ENCODE measurements around the gene HYAL3.

HYAL3 gene

GRCh38 chr3:50336452-50337174, 37.4 kb upstream of the HYAL3 start:
- Histone ChIP-seq H3K4me3 (ENCODE audit: low read depth, low read length) (peak overlapping the region; percentile 92), H3K23ac (ENCODE audit: low read length) (no peak overlapping the region), H3K27ac (ENCODE audit: low read depth, low read length) (peak overlapping the region; percentile 92), H3K14ac (ENCODE audit: low read length) (peak overlapping the region; percentile 94), H3K9ac (ENCODE audit: low read length) (peak overlapping the region; percentile 89), H2BK12ac (ENCODE audit: low read length) (no peak overlapping the region), H3K4me2 (ENCODE audit: low read length) (peak overlapping the region; percentile 92), H3K18ac (ENCODE audit: low read length) (peak overlapping the region; percentile 96), H2BK5ac (ENCODE audit: low read depth, low read length, poor library complexity) (peak overlapping the region; percentile 86), H3K36me3 (ENCODE audit: control insufficient read depth in 1 of 2, insufficient read depth in 2 of 2, low read length in 2 of 2) (peaks cover 15 to 22% of the 10 kb centered on the region in 2 experiments), H3K4me1 (ENCODE audit: control insufficient read depth in 1 of 2, insufficient read depth in 2 of 2, low read length in 2 of 2) (peaks cover 21 to 23% of the 10 kb centered on the region in 2 experiments), H3K9me3 (ENCODE audit: insufficient read depth, low read depth, low read length) (peaks cover 6% of the 10 kb centered on the region), H2AK5ac (ENCODE audit: low read length) (peak overlapping the region; percentile 85), H3K79me1 (ENCODE audit: low read length) (peaks cover 12% of the 10 kb centered on the region), H3K79me2 (ENCODE audit: control insufficient read depth, insufficient read depth, low read length, poor library complexity) (peaks cover 20% of the 10 kb centered on the region), H4K12ac (ENCODE audit: low read depth, low read length) (peak overlapping the region; percentile 83), H4K8ac (ENCODE audit: low read depth, low read length) (peak overlapping the region; percentile 91), H3K27me3 (ENCODE audit: insufficient read depth, low read length) (peaks cover 25% of the 10 kb centered on the region), H3K4ac (ENCODE audit: low read depth, low read length) (peak overlapping the region; percentile 90), H4K91ac (ENCODE audit: low read depth, low read length) (peak overlapping the region; percentile 92), H2AFZ (ENCODE audit: insufficient read depth, low read length, poor library complexity) (peak overlapping the region; percentile 74), H2BK120ac (ENCODE audit: insufficient read depth, low read length, poor library complexity) (peak overlapping the region; percentile 87)
- peak in 1 of 2 donors; percentile 58 for DNase-seq
- WGBS (ENCODE audit: extremely low coverage, insufficient coverage, insufficient read length), result no CpG with 5 or more reads among the region's 31 CpGs

- Histone ChIP-seq H3K9ac (ENCODE audit: low read length) (no peak overlapping the region), H2AK5ac (ENCODE audit: low read length) (no peak overlapping the region), H3K79me1 (ENCODE audit: low read length) (peaks cover 12% of the 10 kb centered on the region), H2BK120ac (ENCODE audit: insufficient read depth, low read length, poor library complexity) (no peak overlapping the region), H3K4ac (ENCODE audit: low read depth, low read length) (peak overlapping the region; percentile 22), H3K4me1 (ENCODE audit: control insufficient read depth in 1 of 2, insufficient read depth in 2 of 2, low read length in 2 of 2) (peaks cover 14% of the 10 kb centered on the region in 2 experiments), H4K91ac (ENCODE audit: low read depth, low read length) (no peak overlapping the region), H4K8ac (ENCODE audit: low read depth, low read length) (no peak overlapping the region), H3K18ac (ENCODE audit: low read length) (no peak overlapping the region), H3K4me3 (ENCODE audit: low read depth, low read length) (no peak overlapping the region), H3K4me2 (ENCODE audit: low read length) (no peak overlapping the region), H3K9me3 (ENCODE audit: insufficient read depth, low read depth, low read length) (no peaks in the 10 kb centered on the region), H3K36me3 (ENCODE audit: control insufficient read depth in 1 of 2, insufficient read depth in 2 of 2, low read length in 2 of 2) (peaks cover 35 to 42% of the 10 kb centered on the region in 2 experiments), H2AFZ (ENCODE audit: insufficient read depth, low read length, poor library complexity) (no peak overlapping the region), H3K14ac (ENCODE audit: low read length) (no peak overlapping the region), H4K12ac (ENCODE audit: low read depth, low read length) (no peak overlapping the region), H3K27me3 (ENCODE audit: insufficient read depth, low read length) (peaks cover 5% of the 10 kb centered on the region), H3K23ac (ENCODE audit: low read length) (no peak overlapping the region), H2BK12ac (ENCODE audit: low read length) (no peak overlapping the region), H3K27ac (ENCODE audit: low read depth, low read length) (no peak overlapping the region), H2BK5ac (ENCODE audit: low read depth, low read length, poor library complexity) (no peak overlapping the region), H3K79me2 (ENCODE audit: control insufficient read depth, insufficient read depth, low read length, poor library complexity) (peaks cover 20% of the 10 kb centered on the region)
- no CpG with 5 or more reads among the region's 5 CpGs for WGBS (ENCODE audit: extremely low coverage, insufficient coverage, insufficient read length)
- DNase-seq, result no peak
These were observed 35.3 kb upstream of the HYAL3 start for GRCh38 chr3:50334339-50335075.

GRCh38 chr3:50333744-50334328, 34.6 kb upstream of the HYAL3 start:
- H3K4me1 ChIP-seq (ENCODE audit: control insufficient read depth in 1 of 2, insufficient read depth in 2 of 2, low read length in 2 of 2), result peaks cover 14% of the 10 kb centered on the region in 2 experiments
- no peak overlapping the region for H2AFZ ChIP-seq (ENCODE audit: insufficient read depth, low read length, poor library complexity)
- H3K79me1 ChIP-seq (ENCODE audit: low read length), result peaks cover 12% of the 10 kb centered on the region
- peaks cover 39 to 47% of the 10 kb centered on the region in 2 experiments for H3K36me3 ChIP-seq (ENCODE audit: control insufficient read depth in 1 of 2, insufficient read depth in 2 of 2, low read length in 2 of 2)
- H3K27ac ChIP-seq (ENCODE audit: low read depth, low read length), result no peak overlapping the region
- H4K8ac ChIP-seq (ENCODE audit: low read depth, low read length), result no peak overlapping the region
- no CpG with 5 or more reads among the region's 12 CpGs for WGBS (ENCODE audit: extremely low coverage, insufficient coverage, insufficient read length)
- H3K4me2 ChIP-seq (ENCODE audit: low read length), result no peak overlapping the region
- no peak overlapping the region for H3K23ac ChIP-seq (ENCODE audit: low read length)
- no peak overlapping the region for H3K4me3 ChIP-seq (ENCODE audit: low read depth, low read length)
- H3K14ac ChIP-seq (ENCODE audit: low read length), result no peak overlapping the region
- no peak overlapping the region for H2BK120ac ChIP-seq (ENCODE audit: insufficient read depth, low read length, poor library complexity)
- no peak for DNase-seq
- no peak overlapping the region for H3K9ac ChIP-seq (ENCODE audit: low read length)
- no peak overlapping the region for H2BK12ac ChIP-seq (ENCODE audit: low read length)
- peaks cover 3% of the 10 kb centered on the region for H3K27me3 ChIP-seq (ENCODE audit: insufficient read depth, low read length)
- peak overlapping the region; percentile 8 for H3K4ac ChIP-seq (ENCODE audit: low read depth, low read length)
- no peak overlapping the region for H4K91ac ChIP-seq (ENCODE audit: low read depth, low read length)
- no peak overlapping the region for H4K12ac ChIP-seq (ENCODE audit: low read depth, low read length)
- H3K79me2 ChIP-seq (ENCODE audit: control insufficient read depth, insufficient read depth, low read length, poor library complexity), result peaks cover 20% of the 10 kb centered on the region
- no peaks in the 10 kb centered on the region for H3K9me3 ChIP-seq (ENCODE audit: insufficient read depth, low read depth, low read length)
- peak overlapping the region; percentile 26 for H3K18ac ChIP-seq (ENCODE audit: low read length)
- no peak overlapping the region for H2AK5ac ChIP-seq (ENCODE audit: low read length)
- no peak overlapping the region for H2BK5ac ChIP-seq (ENCODE audit: low read depth, low read length, poor library complexity)

- H3K23ac ChIP-seq (ENCODE audit: low read length), result no peak overlapping the region
- no CpG with 5 or more reads among the region's 19 CpGs for WGBS (ENCODE audit: extremely low coverage, insufficient coverage, insufficient read length)
- H3K9ac ChIP-seq (ENCODE audit: low read length), result no peak overlapping the region
- peak overlapping the region; percentile 16 for H3K4me3 ChIP-seq (ENCODE audit: low read depth, low read length)
- H2BK120ac ChIP-seq (ENCODE audit: insufficient read depth, low read length, poor library complexity), result no peak overlapping the region
- H3K4ac ChIP-seq (ENCODE audit: low read depth, low read length), result no peak overlapping the region
- H3K14ac ChIP-seq (ENCODE audit: low read length), result no peak overlapping the region
- peaks cover 39 to 47% of the 10 kb centered on the region in 2 experiments for H3K36me3 ChIP-seq (ENCODE audit: control insufficient read depth in 1 of 2, insufficient read depth in 2 of 2, low read length in 2 of 2)
- H3K4me1 ChIP-seq (ENCODE audit: control insufficient read depth in 1 of 2, insufficient read depth in 2 of 2, low read length in 2 of 2), result peaks cover 8 to 15% of the 10 kb centered on the region in 2 experiments
- H4K8ac ChIP-seq (ENCODE audit: low read depth, low read length), result no peak overlapping the region
- H3K18ac ChIP-seq (ENCODE audit: low read length), result no peak overlapping the region
- no peak overlapping the region for H2BK12ac ChIP-seq (ENCODE audit: low read length)
- H4K12ac ChIP-seq (ENCODE audit: low read depth, low read length), result no peak overlapping the region
- peaks cover 14% of the 10 kb centered on the region for H3K79me2 ChIP-seq (ENCODE audit: control insufficient read depth, insufficient read depth, low read length, poor library complexity)
- peaks cover 3% of the 10 kb centered on the region for H3K79me1 ChIP-seq (ENCODE audit: low read length)
- no peak overlapping the region for H3K27ac ChIP-seq (ENCODE audit: low read depth, low read length)
- no peak overlapping the region for H4K91ac ChIP-seq (ENCODE audit: low read depth, low read length)
- no peak overlapping the region for H3K4me2 ChIP-seq (ENCODE audit: low read length)
- H2AK5ac ChIP-seq (ENCODE audit: low read length), result no peak overlapping the region
- H3K9me3 ChIP-seq (ENCODE audit: insufficient read depth, low read depth, low read length), result no peaks in the 10 kb centered on the region
- no peak overlapping the region for H2BK5ac ChIP-seq (ENCODE audit: low read depth, low read length, poor library complexity)
- H2AFZ ChIP-seq (ENCODE audit: insufficient read depth, low read length, poor library complexity), result no peak overlapping the region
- no peak for DNase-seq
- no peaks in the 10 kb centered on the region for H3K27me3 ChIP-seq (ENCODE audit: insufficient read depth, low read length)
These were observed 32.2 kb upstream of the HYAL3 start for GRCh38 chr3:50331364-50331907.
